ENCODE measurements around the gene ZNF260.

Gene ZNF260

GRCh38 chr19:36488118-36488845 is 39.8 kb downstream of the ZNF260 start:
- Histone ChIP-seq H3K9ac (ENCODE audit: low read depth, low read length, poor library complexity) (peak overlapping the region; percentile 98), H3K4ac (ENCODE audit: low read length) (no peak overlapping the region), H3K27me3 (ENCODE audit: control insufficient read depth in 3 of 3, insufficient read depth in 3 of 3, low read depth in 1 of 3, low read length in 3 of 3) (no peaks in the 10 kb centered on the region), H2BK12ac (ENCODE audit: low read length) (no peak overlapping the region), H3K14ac (ENCODE audit: low read length) (no peak overlapping the region), H4K91ac (ENCODE audit: low read depth, low read length, poor library complexity) (no peak overlapping the region), H2BK5ac (ENCODE audit: low read length) (no peak overlapping the region), H3K79me1 (ENCODE audit: low read depth, low read length) (peaks cover 4% of the 10 kb centered on the region), H3K4me3 (ENCODE audit: low read length in 2 of 2) (peak overlapping the region; percentile 65 to 87), H3K27ac (replicated peaks; ENCODE audit: low read length) (no peak overlapping the region), H4K8ac (ENCODE audit: low read depth, low read length) (no peak overlapping the region), H2BK120ac (ENCODE audit: low read depth, low read length) (no peak overlapping the region), H3K23ac (ENCODE audit: low read depth, low read length, poor library complexity) (no peak overlapping the region), H2AFZ (ENCODE audit: low read length) (peak overlapping the region; percentile 98), H3K4me1 (ENCODE audit: control insufficient read depth in 2 of 2, insufficient read depth in 1 of 2, low read depth in 1 of 2, low read length in 2 of 2) (peaks cover 2% of the 10 kb centered on the region in 2 donors), H3K18ac (ENCODE audit: low read length) (no peak overlapping the region), H2AK5ac (ENCODE audit: low read depth, low read length) (no peak overlapping the region), H3K9me3 (replicated peaks in 1 of 2; ENCODE audit: control insufficient read depth in 2 of 2, insufficient read depth in 1 of 2, low read depth in 1 of 2, low read length in 2 of 2) (peaks cover 5 to 45% of the 10 kb centered on the region in 2 donors), H3K36me3 (replicated peaks in 1 of 2; ENCODE audit: control insufficient read depth in 2 of 2, insufficient read depth in 2 of 2, low read length in 2 of 2) (peaks cover 0 to 18% of the 10 kb centered on the region in 2 donors), H3K4me2 (ENCODE audit: insufficient read depth, low read length, poor library complexity, severe bottlenecking) (peak overlapping the region; percentile 88), H2BK15ac (ENCODE audit: low read length) (no peak overlapping the region)
- DNase-seq (ENCODE audit: low spot score) = no peak
- no CpG with 5 or more reads among the region's 9 CpGs for WGBS, 2 donors (ENCODE audit: extremely low coverage in 2 of 2, insufficient read length in 2 of 2, insufficient replicate concordance in 1 of 2)

- Histone ChIP-seq H3K79me1 (ENCODE audit: low read depth, low read length) (peaks cover 1% of the 10 kb centered on the region), H4K91ac (ENCODE audit: low read depth, low read length, poor library complexity) (no peak overlapping the region), H2BK5ac (ENCODE audit: low read length) (no peak overlapping the region), H3K27me3 (ENCODE audit: control insufficient read depth in 3 of 3, insufficient read depth in 3 of 3, low read depth in 1 of 3, low read length in 3 of 3) (no peaks in the 10 kb centered on the region), H3K23ac (ENCODE audit: low read depth, low read length, poor library complexity) (no peak overlapping the region), H3K9ac (ENCODE audit: low read depth, low read length, poor library complexity) (no peak overlapping the region), H2AK5ac (ENCODE audit: low read depth, low read length) (no peak overlapping the region), H4K8ac (ENCODE audit: low read depth, low read length) (no peak overlapping the region), H3K4ac (ENCODE audit: low read length) (no peak overlapping the region), H3K4me2 (ENCODE audit: insufficient read depth, low read length, poor library complexity, severe bottlenecking) (no peak overlapping the region), H2BK12ac (ENCODE audit: low read length) (no peak overlapping the region), H2AFZ (ENCODE audit: low read length) (no peak overlapping the region), H3K18ac (ENCODE audit: low read length) (no peak overlapping the region), H3K4me1 (ENCODE audit: control insufficient read depth in 2 of 2, insufficient read depth in 1 of 2, low read depth in 1 of 2, low read length in 2 of 2) (peaks cover 0 to 2% of the 10 kb centered on the region in 2 donors), H3K36me3 (replicated peaks in 1 of 2; ENCODE audit: control insufficient read depth in 2 of 2, insufficient read depth in 2 of 2, low read length in 2 of 2) (peaks cover 2 to 32% of the 10 kb centered on the region in 2 donors), H3K27ac (replicated peaks; ENCODE audit: low read length) (no peak overlapping the region), H3K4me3 (ENCODE audit: low read length in 2 of 2) (no peak overlapping the region), H2BK120ac (ENCODE audit: low read depth, low read length) (no peak overlapping the region), H3K14ac (ENCODE audit: low read length) (no peak overlapping the region), H2BK15ac (ENCODE audit: low read length) (no peak overlapping the region), H3K9me3 (replicated peaks in 1 of 2; ENCODE audit: control insufficient read depth in 2 of 2, insufficient read depth in 1 of 2, low read depth in 1 of 2, low read length in 2 of 2) (peaks cover 3 to 72% of the 10 kb centered on the region in 2 donors)
- no CpG with 5 or more reads among the region's 6 CpGs for WGBS, 2 donors (ENCODE audit: extremely low coverage in 2 of 2, insufficient read length in 2 of 2, insufficient replicate concordance in 1 of 2)
- DNase-seq (ENCODE audit: low spot score) = no peak
Measured at GRCh38 chr19:36483653-36484052, 44.4 kb downstream of the ZNF260 start.

- H3K27me3 ChIP-seq (ENCODE audit: control insufficient read depth in 3 of 3, insufficient read depth in 3 of 3, low read depth in 1 of 3, low read length in 3 of 3) = no peaks in the 10 kb centered on the region
- H4K91ac ChIP-seq (ENCODE audit: low read depth, low read length, poor library complexity) = no peak overlapping the region
- no CpG with 5 or more reads among the region's 2 CpGs for WGBS, 2 donors (ENCODE audit: extremely low coverage in 2 of 2, insufficient read length in 2 of 2, insufficient replicate concordance in 1 of 2)
- no peak overlapping the region for H3K9ac ChIP-seq (ENCODE audit: low read depth, low read length, poor library complexity)
- no peak overlapping the region for H2AFZ ChIP-seq (ENCODE audit: low read length)
- H2BK12ac ChIP-seq (ENCODE audit: low read length) = no peak overlapping the region
- no peak overlapping the region for H3K4me2 ChIP-seq (ENCODE audit: insufficient read depth, low read length, poor library complexity, severe bottlenecking)
- H4K8ac ChIP-seq (ENCODE audit: low read depth, low read length) = no peak overlapping the region
- H2BK120ac ChIP-seq (ENCODE audit: low read depth, low read length) = no peak overlapping the region
- H3K23ac ChIP-seq (ENCODE audit: low read depth, low read length, poor library complexity) = no peak overlapping the region
- H3K27ac ChIP-seq (replicated peaks; ENCODE audit: low read length) = no peak overlapping the region
- H3K9me3 ChIP-seq (replicated peaks in 1 of 2; ENCODE audit: control insufficient read depth in 2 of 2, insufficient read depth in 1 of 2, low read depth in 1 of 2, low read length in 2 of 2) = peaks cover 7 to 77% of the 10 kb centered on the region in 2 donors
- no peaks in the 10 kb centered on the region for H3K4me1 ChIP-seq (ENCODE audit: control insufficient read depth in 2 of 2, insufficient read depth in 1 of 2, low read depth in 1 of 2, low read length in 2 of 2)
- DNase-seq (ENCODE audit: low spot score) = no peak
- no peak overlapping the region for H2BK15ac ChIP-seq (ENCODE audit: low read length)
- no peak overlapping the region for H3K18ac ChIP-seq (ENCODE audit: low read length)
- H2AK5ac ChIP-seq (ENCODE audit: low read depth, low read length) = no peak overlapping the region
- no peak overlapping the region for H3K4ac ChIP-seq (ENCODE audit: low read length)
- H3K79me1 ChIP-seq (ENCODE audit: low read depth, low read length) = peaks cover 1% of the 10 kb centered on the region
- no peak overlapping the region for H3K14ac ChIP-seq (ENCODE audit: low read length)
- H2BK5ac ChIP-seq (ENCODE audit: low read length) = no peak overlapping the region
- H3K4me3 ChIP-seq (ENCODE audit: low read length in 2 of 2) = no peak overlapping the region
- peaks cover 2 to 38% of the 10 kb centered on the region in 2 donors for H3K36me3 ChIP-seq (replicated peaks in 1 of 2; ENCODE audit: control insufficient read depth in 2 of 2, insufficient read depth in 2 of 2, low read length in 2 of 2)
Measured at GRCh38 chr19:36482876-36483275, 45.2 kb downstream of the ZNF260 start.
